GM18526 (cell line): Measurements from ENCODE around the gene SIX1.

Experiments
- POLR2A ChIP-seq: IDR thresholded peaks from 3 replicates; pipeline ENCODE4 v1.6.1; 2011; ENCODE audit not compliant: insufficient read length; ENCODE audit errors: extremely low read depth

Gene SIX1

GRCh38 chr14:60602291-60602690, 47.0 kb downstream of the SIX1 start:
- TF ChIP-seq POLR2A, result no peak

DNA sequence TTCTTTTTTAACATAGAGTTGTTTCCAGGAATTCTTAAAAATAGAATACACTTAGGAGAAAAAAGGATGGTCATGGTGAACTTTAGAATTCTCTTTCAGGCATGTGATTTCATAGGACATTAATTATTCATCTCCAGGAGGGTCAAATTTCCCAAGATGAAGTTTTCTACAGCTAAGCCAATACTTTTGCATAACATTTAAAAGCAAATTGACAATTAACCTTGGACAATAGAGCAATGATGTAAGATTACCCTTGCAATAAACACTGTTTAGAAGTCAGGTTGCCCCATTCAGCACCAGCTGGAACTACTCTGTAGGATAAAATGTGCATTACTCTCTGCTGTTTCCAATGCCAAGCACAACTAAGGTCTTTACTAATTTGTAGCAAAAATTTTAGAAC, 49.5 kb downstream of the SIX1 start:
- no peak for TF ChIP-seq POLR2A

GRCh38 chr14:60596139-60596538, 53.1 kb downstream of the SIX1 start:
- no peak for TF ChIP-seq POLR2A

DNA sequence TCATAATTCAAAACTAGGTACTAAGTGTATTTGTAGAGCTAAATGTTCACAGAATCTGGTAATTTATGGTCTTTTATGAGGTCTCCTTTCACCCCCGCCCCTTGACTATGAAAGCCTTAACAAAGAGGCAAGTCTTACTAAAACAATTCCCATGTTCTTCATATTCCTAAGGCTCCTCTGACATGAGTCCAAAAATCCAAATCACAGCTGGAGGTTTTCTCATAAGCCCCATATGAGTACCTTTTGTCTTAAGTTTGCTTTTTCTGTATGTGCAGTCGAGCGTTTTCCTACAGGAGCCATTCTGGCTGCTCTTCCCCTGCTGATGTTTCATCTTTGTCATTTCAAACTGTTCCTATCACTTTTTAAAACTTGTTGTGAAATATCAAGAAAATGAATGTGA, 55.2 kb downstream of the SIX1 start:
- no peak for TF ChIP-seq POLR2A
